HepG2 (cell line): ENCODE measurements around the gene PCNT. TPM values are rescaled to one million over a fixed set of nuclear protein-coding genes. Genes with fewer than 3 reads are reported as not detected.

Source experiments
- ATF4 ChIP-seq, 2 experiments: fragments of 450-650 bp in 1 of 2; sonication (generic) in 1 of 2; formaldehyde crosslinking; IDR thresholded peaks; 2 replicates each; pipeline versions ENCODE4 v1.5.0 to v1.8.0; 2020 to 2022; ENCODE audit warnings: mild to moderate bottlenecking in 1 of 2, missing genetic modification reagents in 1 of 2
- BRCA1 ChIP-seq: sonication (generic); formaldehyde crosslinking; IDR thresholded peaks from 2 replicates; pipeline ENCODE4 v1.4.0; 2020; ENCODE audit warnings: missing genetic modification reagents
- CREB3 ChIP-seq: sonication (generic); formaldehyde crosslinking; IDR thresholded peaks from 2 replicates; pipeline ENCODE4 v1.5.0; 2020; ENCODE audit warnings: missing genetic modification reagents
- HDAC2 ChIP-seq: sonication (generic); formaldehyde crosslinking; IDR thresholded peaks from 2 replicates; pipeline ENCODE4 v1.4.0; 2020; ENCODE audit warnings: missing genetic modification reagents
- HNF1B ChIP-seq: sonication (generic); formaldehyde crosslinking; IDR thresholded peaks from 2 replicates; pipeline ENCODE4 v1.5.1; 2020; ENCODE audit warnings: mild to moderate bottlenecking, moderate library complexity, missing genetic modification reagents
- MIER3 ChIP-seq: IDR thresholded peaks from 2 replicates; pipeline ENCODE4 v1.6.1; 2016; ENCODE audit warnings: missing compliant biosample characterization, borderline replicate concordance
- PHF21A ChIP-seq: sonication (generic); formaldehyde crosslinking; IDR thresholded peaks from 2 replicates; pipeline ENCODE4 v1.5.0; 2020; ENCODE audit warnings: mild to moderate bottlenecking, missing genetic modification reagents
- PRPF4 ChIP-seq: fragments of 200-400 bp; formaldehyde crosslinking; IDR thresholded peaks from 2 replicates; pipeline ENCODE4 v1.6.1; 2016; ENCODE audit warnings: low read length, low read depth; ENCODE audit not compliant: poor library complexity, severe bottlenecking
- SIN3A ChIP-seq: IDR thresholded peaks from 2 replicates; pipeline ENCODE4 v1.6.1; 2011; ENCODE audit warnings: low read depth, mild to moderate bottlenecking, control low read depth, low read length, borderline replicate concordance
- SNAPC5 ChIP-seq: sonication (generic); formaldehyde crosslinking; IDR thresholded peaks from 2 replicates; pipeline ENCODE4 v1.8.1; 2023; ENCODE audit warnings: mild to moderate bottlenecking, missing genetic modification reagents, borderline replicate concordance
- YEATS2 ChIP-seq: sonication (generic); formaldehyde crosslinking; IDR thresholded peaks from 2 replicates; pipeline ENCODE4 v1.4.0; 2020; ENCODE audit warnings: missing genetic modification reagents, borderline replicate concordance
- ZHX1 ChIP-seq: sonication (generic); formaldehyde crosslinking; IDR thresholded peaks from 2 replicates; pipeline ENCODE4 v1.8.1; 2022; ENCODE audit warnings: low read depth, mild to moderate bottlenecking, missing genetic modification reagents
- ZNF12 ChIP-seq: sonication (generic); formaldehyde crosslinking; IDR thresholded peaks from 2 replicates; pipeline ENCODE4 v1.5.0; 2020; ENCODE audit warnings: missing genetic modification reagents
- ZNF264 ChIP-seq: sonication (generic); formaldehyde crosslinking; IDR thresholded peaks from 2 replicates; pipeline ENCODE4 v1.4.0; 2020; ENCODE audit warnings: missing genetic modification reagents
- ZNF687 ChIP-seq: sonication (generic); formaldehyde crosslinking; IDR thresholded peaks from 2 replicates; pipeline ENCODE4 v1.5.1; 2020; ENCODE audit warnings: mild to moderate bottlenecking, missing genetic modification reagents, moderate library complexity
- polyA plus RNA-seq, 8 experiments: library from polyadenylated mRNA; depleted of rRNA in 3 of 8; stranded (reverse) in 7 of 8; unstranded in 1 of 8; fragments of >200 nt; fragmentation: Illumina TruSeq in 4 of 8; extraction: Trizol in 4 of 8; gene quantifications; 2 replicates each; pipeline versions ENCODE4 v1.2.1 to v1.2.3, GENCODE V29; 2011 to 2016; ENCODE audit warnings: low read depth in 4 of 8, missing spikeins in 1 of 8, mixed read lengths in 1 of 8; ENCODE audit not compliant: insufficient read depth in 1 of 8
- total RNA-seq, 5 experiments: library from RNA; depleted of rRNA; stranded (reverse); fragments of >200 nt; fragmentation: Illumina TruSeq; extraction: Trizol; gene quantifications; 2 replicates each; pipeline ENCODE4 v1.2.3, GENCODE V29; 2016; ENCODE audit warnings: low read depth in 1 of 5

PCNT gene
- total and polyA plus RNA-seq, 2 of the 13 experiments (the other 11 are each of a cell fraction or from before 2014, with no cell fraction given): 5.6 to 12.4 TPM

- TF ChIP-seq BRCA1 (CRISPR knock-in tag) (no peak), HDAC2 (CRISPR knock-in tag) (no peak), SIN3A (no peak), CREB3 (CRISPR knock-in tag) (no peak), HNF1B (0 out of 2 replicates have a peak, but pooled peaks have one; percentile 30), MIER3 (CRISPR knock-in tag) (no peak), PHF21A (CRISPR knock-in tag) (no peak), ATF4 (CRISPR knock-in tag; IDR thresholded peaks at IDR 0.05) (0 out of 4 replicates have a peak, but pooled peaks of 1 of the 2 experiments have one; percentile 39), ZNF12 (CRISPR knock-in tag) (no peak), ZHX1 (CRISPR knock-in tag) (no peak), ZNF264 (no peak), ZNF687 (CRISPR knock-in tag) (no peak; the same call in none of the 2 replicates), SNAPC5 (CRISPR knock-in tag) (no peak), PRPF4 (no peak), YEATS2 (no peak)
Measured at GRCh38 chr21:46322351-46323226, 1.4 kb upstream of the PCNT start (continued).
